Stimulated activated CD8-positive, alpha-beta memory T cell treated with anti-CD3 and anti-CD28 coated beads, Interleukin-4, amount 100 ng/mL, for 24 hours (primary cell): Measurements from ENCODE around the gene TSPAN9.

Experiments
- DNase-seq: peaks from one replicate; pipeline ENCODE4 v3.0.0-alpha.2; 2020; ENCODE audit warnings: low read depth

The TSPAN9 gene

DNA sequence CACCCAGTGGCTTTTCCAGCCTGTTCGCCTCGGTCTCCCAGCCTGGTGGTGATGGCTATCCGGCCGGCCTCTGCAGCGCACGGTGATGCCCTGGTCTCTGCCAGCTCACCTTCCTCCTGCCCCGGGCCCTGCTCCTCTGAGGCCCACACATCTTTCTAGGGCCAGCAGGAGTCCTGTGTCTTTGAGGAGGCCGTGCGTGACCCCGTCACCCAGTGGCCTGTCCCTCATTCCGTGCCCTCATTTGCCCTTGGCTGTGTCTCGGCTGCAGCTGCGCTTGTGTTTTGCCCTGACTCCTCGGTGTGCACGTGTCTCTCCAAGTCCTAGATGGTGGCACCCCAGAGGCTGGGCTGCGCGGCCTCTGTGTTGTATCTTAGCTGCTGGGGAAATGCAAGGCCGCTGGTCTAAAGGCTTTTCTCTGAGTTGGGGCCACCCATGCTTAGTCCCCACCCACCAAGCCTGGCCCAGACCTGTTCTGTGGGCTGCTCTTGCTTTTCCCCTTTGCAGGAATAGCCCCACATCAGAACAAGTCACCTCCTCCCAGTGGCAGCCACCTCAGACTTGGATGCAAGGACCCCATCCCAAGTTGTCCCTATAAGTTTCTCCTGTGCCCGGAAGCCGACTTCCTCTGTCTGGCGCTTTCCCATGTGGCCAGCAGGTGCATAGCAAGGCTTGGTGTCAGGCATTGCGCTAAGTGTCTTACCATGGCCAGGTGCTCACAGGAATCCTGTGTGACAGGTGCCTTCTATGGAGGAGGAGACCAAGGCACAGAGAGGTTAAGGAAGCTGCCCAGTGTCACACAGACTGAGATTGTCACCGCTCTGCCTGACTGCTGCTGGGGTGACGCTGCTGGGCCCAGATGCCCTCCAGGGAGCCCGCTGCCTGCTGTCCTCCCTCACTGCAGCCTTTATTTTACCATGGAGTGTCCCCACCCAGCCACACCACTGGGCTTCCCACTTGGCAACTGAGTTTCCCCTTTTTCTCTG lies 64.5 kb downstream of the TSPAN9 start:
- no peak for DNase-seq

DNA sequence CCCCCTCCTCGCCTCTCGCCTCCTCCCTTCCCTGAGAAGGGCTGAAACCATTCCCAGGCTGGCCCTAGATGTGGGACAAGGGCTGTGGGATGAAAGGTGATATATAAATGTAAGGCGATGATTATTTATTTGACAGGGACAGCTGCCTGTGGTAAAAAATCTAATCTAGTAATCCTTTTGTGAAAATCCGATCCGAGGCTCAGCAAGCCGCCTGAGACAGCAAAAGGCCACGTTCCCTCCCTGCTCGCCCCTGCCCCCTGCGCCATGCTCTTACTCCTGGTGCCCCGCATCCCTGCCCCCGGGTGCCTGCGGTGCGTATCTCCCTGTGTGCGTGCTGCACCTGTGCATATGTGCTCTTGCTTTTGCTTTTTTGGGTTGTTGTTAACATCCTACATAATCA lies 65.2 kb downstream of the TSPAN9 start:
- DNase-seq, result no peak

DNA sequence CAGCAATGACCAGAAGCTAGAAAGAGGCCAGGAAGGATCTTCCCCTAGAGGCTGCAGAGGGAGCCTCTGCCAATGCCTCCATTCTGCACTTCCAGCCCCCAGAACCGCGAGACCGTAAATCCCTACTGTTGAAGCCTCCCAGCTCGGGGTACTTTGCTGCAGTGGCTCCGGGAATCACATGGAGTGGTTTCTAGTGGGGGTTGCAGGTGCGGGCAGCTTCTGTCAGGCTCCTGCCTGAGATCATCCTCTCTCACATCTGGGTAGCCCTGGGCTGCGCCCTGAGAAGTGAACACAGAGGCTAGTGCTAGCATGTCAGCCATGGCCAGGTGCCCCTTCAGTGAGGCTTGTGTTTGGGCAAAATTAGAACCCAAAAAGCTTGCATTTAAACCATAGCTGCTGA lies 67.3 kb downstream of the TSPAN9 start:
- no peak for DNase-seq

DNA sequence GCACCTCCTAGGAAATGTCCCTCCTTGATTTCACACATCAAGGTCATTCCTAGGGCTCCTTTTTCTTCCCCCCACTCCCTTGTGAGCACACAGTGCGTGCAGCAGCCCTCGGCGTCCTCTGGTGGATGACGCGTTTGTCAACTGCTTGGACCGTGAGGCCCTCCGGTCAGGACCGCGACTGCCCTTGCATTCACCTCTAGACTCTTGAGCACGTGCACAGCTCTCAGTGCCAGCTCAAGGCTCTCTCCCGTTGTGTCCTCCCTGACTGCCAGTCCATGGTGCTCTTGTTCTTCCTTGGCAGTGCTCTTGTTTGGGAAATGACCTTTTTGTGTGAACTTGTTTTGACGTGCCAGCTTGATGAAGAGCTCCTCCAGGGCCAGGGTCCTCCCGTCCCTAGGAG lies 67.9 kb downstream of the TSPAN9 start:
- no peak for DNase-seq

DNA sequence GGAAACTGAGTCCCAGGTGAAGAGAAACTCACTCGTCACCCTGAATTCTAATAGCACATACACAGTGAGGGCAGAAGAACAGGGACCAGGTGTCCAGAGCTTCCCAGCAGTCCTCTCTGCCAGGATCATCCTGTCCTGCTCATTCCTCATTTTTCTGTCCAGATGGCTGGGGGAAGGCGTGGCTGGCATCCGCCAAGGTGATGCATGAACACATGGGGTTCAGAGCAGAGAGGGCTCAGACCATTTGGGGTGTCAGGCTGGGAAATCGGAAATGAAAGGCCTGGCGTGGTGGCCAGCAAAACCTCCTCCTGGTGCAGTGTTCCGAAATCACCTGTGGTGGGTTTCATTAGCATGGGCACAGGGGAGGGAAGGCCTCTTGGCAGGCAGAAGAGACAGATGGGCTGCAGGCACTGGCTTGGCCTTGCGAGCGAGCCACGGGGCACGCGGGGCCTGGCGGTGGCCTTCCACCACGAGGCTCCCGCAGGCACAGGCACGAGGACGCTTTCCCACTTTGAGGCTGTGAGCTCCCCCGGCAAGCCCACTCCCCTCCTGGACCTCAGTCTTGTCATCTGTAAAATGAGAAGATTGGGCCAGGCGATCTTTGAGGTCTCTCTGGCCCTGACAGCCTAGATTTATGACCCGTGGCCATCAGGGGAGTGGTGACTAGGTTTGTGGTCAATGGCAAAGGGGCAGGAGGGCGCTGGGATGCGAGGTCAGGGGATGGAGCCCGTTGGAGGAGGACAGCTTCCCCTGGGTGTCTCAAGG lies 68.5 kb downstream of the TSPAN9 start:
- DNase-seq, result no peak

DNA sequence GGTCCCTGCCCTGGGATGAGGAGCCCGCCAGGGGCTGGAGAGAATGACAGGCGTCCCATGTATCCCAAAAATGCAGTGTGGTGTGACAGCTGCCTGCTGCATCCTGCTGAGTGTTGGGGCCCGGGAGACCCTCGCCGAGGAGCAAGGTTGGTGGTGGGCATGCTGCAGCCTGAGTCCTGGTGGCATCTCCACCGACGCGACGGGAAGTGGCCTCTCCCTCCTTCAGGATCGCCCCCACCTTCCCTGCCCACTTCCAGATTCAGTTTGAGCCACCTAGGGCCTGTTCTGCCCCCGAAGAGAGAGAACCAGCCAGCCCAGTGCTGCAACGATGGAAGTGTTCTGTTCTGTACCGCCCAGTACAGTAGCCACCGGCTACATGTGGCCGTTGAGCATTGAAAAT lies 70.1 kb downstream of the TSPAN9 start:
- DNase-seq, result no peak

DNA sequence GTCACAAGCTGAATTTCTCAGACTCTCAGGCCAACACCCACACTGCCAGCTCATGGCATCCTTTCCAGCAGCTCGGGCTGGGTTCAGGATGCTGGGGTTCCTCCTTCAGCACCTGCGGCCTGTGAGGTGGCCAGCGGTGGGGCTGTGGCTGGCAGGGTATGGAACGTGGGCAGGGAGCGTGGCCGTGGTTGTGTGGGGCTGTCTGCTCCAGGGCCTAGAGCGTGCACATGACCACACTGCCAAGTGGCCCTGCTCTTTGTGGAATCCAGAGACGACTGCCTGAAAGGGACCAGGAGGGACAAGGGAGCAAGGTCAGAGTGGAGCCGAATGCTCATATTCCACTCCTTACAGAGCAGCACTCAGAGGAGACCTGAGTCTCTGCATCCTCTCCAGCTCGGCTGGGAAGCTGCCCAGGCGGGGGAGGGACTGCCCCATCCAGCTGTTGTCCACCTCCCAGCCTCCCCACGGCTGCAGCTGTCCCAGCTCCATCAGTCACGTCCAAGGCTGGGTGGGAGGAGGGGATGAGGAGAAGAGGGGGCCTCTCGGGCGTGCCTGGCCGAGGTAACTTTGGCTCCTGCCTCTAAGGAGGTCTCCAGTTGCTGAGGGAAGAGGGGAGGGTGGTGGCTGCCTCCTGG lies 71.3 kb downstream of the TSPAN9 start:
- DNase-seq, result no peak

DNA sequence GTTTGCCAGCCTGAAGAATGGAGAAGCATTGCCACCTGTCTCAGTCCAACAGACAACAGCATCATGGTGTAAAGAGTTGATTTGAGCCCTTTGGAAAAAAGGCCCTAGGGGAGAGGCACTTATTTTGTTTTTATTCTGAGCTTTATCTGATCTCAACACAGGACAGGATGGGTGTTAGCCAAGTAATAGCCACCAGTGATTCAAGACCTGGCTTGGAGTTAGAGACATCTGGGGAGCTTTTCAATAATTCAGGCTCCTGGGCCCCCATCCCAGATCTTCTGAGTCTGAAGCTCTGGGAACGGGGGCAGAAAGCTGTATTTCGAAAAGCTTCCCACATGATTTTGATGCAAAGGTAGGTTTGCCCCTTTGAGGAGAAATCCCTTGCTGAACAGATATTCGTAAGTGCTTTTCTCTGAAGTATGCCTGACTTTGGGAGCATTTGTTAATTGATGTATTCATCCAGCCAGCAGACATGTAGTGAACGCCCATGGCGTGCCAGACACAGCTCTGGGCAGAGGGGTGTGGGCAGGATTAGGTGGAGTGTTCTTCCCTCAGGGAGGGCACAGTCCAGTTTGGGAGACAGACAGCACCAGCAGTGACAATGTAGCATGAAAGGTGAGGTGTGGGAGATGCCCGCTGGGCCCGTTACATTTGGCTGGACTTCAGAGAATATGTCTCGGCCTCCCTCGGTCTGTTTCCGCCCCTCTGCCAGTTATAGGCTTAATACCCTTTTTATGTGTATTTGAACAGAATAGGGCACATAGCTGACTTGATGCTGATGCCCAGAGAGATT lies 72.5 kb downstream of the TSPAN9 start:
- DNase-seq, result no peak

DNA sequence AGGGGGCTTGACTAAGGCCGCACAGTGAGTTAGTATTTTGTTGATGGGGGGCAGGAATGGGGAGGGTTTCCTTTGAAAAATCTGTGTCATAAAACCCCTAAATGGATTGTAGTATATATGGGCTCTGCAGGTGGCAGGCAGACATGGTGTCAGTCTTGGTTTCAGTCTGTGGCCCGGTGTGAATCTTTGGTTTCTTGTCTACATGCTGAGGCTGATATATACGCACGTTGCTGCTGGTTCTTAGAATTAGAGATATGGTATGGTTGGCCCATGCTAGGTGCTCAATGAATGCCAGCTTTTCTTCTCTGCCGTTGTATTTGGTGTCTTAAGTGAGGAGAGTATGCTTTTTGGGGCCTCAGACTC lies 73.1 kb downstream of the TSPAN9 start:
- no peak for DNase-seq

DNA sequence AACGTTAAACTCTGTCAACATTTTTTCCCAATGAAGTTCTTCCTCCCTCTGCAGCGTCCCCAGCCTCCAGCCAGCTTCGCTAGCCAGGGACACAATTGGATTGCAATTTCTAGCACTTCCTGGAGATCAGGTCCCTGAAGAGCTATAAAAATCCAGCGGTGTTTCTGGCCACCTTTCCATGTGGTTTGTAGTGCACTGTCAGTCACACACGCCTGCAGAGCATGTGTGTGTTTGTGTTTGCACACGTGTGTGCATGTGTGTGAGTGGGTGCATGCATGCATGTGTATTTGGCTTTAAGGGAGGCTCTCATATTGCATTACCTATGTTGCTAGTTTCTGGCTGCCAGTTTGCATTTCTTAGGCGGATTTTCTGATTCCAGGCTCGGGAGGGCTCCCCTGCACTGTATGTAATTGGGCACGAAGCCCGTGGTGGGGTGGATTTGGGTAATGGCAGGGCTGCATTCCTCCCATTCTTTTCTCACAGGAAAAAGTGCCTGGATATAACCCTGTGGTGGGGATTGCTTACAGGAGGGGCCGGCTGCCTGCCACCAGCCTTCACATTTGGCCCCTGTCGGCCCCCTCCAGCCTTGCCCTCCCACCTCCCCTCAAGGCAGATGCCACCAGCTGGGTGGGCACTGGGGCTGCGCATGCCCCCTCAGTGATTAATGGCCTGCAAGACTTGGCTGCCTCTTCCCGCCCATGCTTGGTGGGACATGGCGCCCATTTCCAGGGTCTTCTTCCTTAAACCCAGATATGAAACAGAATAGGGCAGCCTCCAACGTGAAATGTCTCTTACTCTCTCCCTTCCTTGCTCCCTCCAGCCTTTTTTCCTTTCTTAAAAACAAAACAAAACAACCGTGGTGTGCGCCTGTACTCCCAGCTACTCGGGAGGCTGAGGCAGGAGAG lies 74.0 kb downstream of the TSPAN9 start:
- no peak for DNase-seq

DNA sequence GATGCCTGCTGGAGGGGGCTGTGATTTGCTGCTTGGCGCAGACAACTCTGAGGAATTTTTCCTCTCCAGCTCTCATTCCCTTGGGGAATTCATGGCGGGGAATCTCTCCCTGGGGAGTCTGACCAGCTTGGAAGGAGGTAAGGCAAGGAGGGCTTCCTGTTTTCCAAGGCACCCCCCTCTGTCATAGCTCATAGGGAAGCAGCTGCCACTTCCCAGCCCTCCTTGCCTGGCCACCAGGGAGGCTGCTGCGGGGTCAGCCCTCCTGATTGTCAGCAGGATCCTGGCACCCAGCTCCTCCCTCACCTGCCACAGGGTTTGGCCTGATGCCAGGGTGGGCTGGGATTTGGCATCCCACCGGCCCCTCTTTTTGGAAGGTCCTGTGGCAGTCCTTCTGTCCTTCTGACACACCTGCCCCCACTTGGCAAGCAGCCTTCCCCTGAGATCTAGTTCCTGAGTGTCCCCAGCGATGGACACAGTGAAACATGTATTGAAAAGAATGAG lies 74.9 kb downstream of the TSPAN9 start:
- DNase-seq, result no peak

DNA sequence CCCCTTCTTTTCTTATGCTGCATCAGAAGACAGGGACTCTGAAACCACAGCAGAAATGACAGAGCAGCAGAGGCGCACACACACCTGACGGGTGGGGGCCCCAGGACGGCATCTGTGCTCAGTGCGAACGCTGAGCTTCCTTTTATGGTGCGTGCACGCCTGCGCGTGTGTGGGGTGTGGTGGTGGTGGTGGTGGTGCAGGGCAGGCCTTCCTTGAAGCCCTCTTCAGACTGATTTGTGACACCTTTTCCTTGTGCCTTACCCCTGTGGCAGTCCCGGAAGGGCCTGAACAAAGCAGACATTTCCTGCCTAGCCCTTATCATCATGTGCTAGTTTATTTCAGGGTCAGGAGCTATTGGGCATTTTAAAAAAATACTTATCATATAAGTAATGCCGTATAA lies 75.7 kb downstream of the TSPAN9 start:
- DNase-seq, result no peak

DNA sequence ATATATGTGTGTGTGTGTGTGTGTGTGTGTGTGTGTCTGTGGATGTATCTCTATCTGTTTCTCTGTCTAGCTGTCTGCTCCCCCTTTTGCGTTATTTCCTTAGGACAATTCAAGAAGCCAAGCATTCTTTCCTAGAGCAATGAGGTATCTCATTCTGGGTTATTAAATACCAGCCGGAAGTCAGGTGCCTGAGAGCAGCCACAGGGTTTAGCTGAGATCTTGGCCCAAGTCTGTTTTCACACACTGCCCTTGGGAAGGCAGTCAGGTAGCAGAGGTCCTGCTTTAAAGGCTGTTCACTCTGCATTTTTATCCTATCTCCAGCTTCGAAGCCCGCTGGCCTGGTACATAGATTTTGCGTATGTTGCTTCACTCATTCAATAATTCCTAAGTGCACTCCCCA lies 76.8 kb downstream of the TSPAN9 start:
- DNase-seq, result no peak

DNA sequence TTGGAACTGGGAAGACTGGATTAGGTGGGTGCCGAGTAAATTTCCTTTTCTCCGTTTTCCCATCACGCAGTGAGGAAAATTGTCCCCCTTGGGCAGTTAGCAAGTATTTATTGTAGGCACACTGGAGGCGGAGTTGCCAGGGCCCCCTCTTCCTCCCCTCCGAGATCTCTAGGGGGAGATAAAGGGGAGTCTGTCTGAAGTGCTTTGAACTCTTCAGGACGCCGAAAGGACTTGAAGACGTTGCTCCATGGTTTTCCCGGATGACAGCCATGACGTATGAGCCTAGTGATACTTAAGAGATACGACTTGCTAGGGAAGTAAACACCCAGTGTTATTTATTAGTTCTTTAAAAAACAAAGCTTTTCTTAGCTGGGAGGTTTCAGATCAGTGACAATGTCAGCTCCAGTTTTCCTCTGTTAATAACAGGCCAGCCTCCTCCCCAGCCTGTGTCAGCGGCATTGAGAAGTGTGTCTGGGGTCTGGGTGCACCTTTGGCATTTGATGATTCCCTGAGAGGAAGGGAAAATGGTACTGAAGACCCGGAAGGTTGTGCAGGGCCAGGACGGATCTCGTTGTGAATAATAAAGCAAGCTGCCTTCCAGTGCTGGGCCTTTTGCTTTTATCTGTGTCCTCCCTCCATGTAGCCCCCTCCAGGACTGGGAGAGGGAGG lies 78.7 kb downstream of the TSPAN9 start:
- DNase-seq, result no peak

DNA sequence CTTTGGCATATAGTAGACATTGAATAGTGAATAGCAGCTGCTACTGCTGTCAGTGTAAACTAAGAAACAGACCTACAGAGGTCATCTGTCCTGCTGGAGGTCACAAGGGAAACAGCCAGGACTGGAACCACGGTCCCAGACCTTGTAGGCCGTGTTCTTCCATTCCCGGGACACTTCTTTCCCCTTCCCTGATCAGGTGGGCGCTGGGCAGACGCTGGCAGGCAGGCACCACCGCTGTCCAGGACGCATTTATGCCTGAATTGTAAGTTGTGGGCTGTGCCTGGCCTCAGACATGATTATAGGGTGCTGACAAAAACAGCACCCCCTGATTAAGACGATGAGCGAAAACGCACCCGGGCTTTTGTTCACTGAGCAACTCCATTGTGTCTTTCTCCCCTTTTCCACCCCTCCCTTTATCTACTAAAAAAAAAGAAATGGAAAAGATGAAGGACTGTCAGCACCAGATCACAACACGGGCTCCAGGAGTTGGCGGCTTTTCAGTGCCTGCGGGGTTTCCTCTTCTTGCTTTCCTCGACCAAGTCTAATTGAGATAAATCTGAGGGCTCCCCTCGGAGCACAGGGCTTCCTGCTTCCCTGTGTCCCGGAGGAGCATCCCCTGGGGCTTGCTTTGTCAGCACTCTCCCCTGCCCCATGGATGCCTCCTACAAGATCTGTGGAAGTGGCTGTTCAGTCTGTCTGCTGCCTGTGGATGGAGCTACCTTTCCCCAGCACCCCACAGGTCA lies 80.6 kb downstream of the TSPAN9 start:
- DNase-seq, result no peak

DNA sequence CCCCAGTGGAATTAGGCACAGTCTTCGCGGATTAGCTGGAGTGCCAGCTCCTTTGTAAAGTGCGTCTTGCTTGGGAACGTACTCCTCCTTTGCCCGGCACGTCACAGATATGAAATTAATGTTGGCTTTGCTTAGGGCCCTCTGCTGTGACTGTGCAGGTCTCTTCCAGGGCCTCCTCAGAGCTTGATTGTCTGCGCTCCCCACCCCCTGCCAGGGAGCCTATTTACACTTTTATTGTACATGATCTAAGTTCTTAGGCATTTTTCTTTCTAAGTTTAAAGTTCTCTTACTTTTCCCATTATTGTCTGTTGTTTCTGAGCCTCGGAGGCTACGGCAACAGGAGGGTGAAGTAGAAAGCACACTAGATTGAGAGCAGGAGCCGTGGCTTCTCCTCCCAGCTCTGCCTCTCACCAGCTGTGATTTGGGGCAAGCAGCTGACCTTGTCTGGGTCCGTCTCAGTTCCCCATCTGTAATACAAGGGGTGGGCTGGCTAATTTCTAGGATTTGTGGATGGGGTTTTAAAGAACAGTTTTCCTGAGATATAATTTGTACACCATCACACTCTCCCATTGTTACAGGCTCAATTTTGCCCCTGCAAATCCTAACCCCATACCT lies 81.8 kb downstream of the TSPAN9 start:
- DNase-seq, result no peak

DNA sequence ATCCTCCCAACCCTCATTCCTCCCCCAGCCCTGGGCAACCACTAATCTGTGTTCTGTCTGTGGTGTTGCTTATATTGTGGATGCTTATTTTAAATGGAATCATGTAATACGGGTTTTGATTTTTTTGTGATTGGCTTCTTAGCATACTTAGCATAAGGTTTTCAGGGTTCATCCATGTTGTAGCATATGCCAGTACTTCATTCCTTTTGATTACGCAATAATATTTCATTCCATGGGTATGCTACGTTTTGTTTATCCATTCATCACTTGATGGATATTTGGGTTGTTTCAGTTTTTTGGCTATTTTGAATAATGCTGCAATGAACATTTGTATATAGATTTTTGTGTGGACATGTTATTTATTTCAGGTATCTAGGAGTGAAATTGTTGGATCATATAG lies 82.9 kb downstream of the TSPAN9 start:
- DNase-seq, result no peak

DNA sequence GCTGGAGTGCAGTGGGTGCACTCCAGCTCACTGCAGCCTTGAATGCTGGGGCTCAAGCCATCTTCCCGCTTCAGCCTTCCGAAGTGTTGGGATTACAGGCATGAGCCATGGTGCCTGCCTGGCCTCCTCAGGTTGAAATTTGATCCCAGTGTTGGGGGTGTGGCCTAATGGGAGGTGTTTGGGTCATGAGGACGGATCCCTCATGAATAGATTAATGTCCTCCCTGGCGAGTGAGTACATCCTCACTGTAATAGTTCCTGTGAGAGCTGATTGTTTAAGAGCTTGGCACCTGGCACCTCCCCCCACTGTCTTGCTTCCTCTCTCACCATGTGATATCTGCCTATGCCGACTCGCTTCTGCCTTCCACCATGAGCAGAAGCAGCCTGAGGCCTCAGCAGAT lies 84.7 kb downstream of the TSPAN9 start:
- DNase-seq, result no peak

DNA sequence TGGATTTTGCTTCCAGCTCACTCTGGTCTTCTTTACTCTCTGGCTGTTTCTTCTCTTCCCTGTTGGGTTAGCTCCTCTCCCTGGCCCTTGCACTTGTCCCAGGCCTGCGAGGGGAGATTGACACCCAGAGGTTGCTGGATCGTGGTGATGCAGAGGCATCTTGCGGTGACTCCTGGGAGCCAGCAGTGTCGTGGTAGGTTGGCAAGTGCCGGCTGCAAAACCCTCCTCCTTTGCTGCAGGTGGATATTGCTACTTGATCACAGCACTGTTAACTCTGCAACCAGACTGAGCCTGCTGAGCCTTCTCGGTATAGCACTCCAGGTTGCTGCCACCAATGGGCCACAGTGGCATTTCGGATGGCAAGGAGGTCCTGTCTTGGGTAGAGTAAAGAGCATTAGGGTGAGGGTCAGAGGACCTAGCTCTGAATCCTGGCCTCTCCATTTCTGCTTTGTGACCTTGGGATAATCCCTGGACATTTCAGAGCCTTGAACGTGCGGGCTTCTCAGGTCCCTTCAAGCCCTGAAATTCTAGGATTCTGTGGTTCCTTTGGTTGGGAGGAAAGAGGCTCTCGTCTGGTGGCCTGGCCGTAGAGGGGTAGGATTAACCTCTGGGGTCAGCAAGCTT lies 87.4 kb downstream of the TSPAN9 start:
- no peak for DNase-seq
